Raji (cell line): ENCODE data around the gene SLC26A1.
A peak's percentile ranks its signal among the peaks of the same experiment; 100 is the strongest.

ENCODE experiments used
- POLR2A ChIP-seq: IDR thresholded peaks from 2 replicates; pipeline ENCODE4 v1.6.1; 2011; ENCODE audit warnings: low read depth, low read length, control low read depth; ENCODE audit not compliant: insufficient read depth

SLC26A1 gene

DNA sequence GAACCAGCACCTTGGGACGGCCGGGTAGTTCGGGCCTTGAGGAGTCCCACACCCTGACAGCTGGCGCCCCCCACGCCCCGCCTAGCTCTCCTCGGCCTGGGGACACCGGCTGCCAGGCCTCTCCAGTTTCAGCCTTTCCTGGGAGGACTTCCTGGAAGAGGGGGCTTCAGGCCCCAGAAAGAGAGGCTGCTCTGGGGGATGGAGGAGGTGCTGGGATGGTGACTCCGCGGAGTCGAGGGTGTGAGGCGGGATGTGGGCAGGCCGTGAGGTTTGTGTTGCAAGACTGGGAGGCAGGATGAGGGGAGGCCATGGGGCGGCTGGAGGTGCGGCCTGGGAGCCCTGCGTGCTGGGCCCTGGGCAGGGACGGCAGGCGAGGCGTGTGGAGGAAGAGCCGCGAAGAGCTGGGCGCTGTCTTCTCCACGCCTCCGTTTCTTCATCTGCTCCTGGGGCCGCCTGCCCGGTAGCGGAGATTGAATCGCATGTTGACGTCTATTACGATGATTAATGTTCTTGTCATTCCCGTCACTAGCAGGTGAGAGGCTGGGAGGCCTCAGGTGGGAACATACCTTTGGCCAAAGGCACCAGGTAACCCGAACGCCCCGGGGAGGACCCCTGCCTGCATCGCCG lies 17.3 kb upstream of the SLC26A1 start:
- no peak for TF ChIP-seq POLR2A

DNA sequence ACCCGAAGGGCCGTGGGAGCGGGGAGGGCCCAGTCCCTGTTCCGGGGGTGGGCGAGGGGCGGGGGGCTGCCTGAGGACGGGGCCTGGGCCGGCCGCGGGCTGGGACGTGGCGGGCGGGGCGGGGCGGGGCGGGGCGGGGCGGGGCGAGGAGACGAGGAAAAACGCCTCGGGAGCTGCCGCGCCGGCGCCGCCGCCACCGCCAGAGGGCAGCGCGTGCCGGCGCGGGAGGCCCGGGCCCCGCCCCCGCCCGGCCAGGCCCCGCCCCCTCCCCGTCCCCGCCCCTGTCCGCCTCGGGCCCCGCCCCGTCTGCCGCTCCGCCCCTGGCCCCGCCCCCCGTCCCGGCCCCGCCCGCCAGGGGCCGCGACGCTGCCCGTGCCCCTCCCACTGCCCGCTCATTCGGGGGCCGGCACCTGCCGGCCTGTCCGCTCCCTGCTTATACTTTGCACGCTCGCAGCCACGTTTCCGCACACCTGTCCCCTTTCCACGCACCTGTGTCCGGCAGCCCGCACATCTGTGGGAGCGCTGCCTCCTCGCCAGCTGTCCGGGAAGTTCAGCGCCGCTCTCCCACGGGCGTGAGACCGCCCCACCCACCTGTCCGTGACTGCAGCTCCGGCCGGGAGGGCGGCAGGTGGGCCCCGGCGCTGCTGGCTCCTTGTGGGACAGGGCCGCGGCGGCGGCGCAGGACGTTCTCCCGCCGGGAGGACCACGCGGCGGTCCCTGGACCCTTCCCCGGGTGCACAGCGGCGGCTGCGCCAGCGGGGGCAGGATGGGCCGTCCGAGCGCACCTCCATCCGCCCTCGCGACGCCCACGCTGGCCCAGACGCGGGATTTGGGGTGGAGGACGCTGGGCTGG lies 16.6 kb upstream of the SLC26A1 start:
- 0 out of 2 replicates have a peak, but pooled peaks have one; percentile 36 for TF ChIP-seq POLR2A

DNA sequence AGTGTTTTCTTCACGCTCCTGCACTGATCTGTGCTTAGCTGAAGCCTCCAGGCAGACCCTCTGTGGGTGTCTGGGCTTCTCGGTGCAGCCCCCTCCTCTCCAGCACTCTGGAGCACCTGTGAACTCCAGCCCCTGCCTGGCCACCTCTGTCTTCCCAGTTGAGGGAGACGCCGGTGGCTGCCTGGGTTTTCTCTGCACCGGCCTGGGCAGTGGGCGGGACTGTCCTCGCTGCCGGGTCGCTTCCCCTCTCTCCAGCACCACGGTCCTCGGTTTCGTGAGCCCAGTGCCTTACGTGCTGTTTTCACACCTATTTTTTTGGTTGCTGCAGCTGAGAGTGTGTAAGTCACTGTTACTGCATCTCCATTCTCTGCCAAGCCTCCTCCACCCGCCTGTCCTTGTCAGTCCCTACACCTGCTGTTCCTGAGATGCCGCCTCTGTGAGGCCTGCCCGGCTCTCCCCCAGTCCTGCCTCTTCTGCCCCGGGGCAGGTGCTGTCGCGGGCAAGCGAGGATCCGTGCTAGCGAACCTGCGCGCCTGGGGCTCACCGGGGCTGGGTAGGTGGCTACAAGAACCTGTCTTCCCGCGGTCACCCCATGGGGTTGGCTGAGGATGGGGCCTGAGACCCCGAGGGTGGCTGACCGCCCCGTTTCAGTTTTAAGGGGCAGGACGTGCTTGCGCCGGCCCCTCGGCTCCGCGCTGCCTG lies 15.8 kb upstream of the SLC26A1 start:
- TF ChIP-seq POLR2A = no peak

DNA sequence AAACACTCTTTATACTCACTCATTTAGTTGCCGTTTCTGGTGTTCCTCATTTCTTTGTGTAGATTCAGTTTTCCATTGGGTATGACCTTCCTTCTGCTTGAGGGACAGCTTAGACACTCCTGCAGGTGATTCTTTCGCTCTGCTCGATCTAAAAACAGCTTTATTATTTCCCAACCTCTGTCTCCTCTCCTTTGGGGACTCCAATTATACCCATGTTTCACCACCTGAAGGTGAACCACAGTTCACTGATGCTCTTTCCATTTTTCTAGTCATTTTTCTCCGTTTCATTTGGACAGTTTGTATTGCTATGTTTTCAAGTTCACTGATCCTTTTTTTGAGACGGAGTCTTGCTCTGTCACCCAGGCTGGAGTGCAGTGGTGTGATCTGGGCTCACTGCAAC lies 13.7 kb upstream of the SLC26A1 start:
- no peak for TF ChIP-seq POLR2A

DNA sequence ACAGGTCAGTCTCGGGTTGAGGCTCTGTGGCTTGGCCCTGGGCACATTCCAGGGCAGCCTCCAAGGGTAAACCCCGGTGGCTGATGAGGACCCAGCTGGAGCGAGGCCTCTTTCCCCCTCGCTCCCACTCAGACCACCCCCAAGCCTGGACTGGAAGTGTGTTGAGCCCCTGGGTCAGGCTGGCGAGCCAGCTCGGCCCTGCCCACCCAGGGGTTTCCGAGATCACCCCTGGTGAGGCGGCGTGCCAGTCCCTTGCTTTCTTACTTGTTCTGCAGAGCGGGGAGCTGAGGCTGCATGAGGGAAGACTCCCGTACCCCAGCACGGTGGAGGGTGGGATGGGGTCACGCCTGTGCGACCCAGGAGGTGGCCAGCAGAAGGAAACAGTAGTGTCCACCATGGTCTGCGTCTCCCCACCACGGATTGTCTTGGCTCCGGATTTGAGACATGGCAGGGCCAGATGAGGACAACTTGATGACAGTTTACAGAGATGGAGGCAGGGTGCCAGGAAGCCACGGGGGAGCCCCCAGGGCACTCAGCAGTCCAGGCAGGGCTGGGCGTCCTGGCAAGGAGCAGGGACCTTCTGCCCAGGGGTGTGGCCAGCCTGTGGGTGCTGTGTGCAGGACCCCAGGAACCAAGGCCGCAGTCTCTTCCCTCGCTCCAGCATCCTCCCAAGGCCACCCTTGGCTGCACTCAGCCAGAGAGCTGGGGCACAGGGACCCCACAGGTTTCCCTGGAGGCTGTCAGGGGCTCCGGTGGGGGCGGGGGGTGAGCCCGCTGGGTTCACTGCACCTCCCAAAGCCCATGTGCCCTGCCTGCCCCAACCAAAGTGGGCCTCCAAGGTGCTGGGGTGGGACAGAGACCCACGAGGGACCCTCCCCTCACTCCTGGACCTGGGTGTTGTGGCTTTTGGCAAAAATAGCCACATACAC lies 11.6 kb upstream of the SLC26A1 start:
- TF ChIP-seq POLR2A = no peak

DNA sequence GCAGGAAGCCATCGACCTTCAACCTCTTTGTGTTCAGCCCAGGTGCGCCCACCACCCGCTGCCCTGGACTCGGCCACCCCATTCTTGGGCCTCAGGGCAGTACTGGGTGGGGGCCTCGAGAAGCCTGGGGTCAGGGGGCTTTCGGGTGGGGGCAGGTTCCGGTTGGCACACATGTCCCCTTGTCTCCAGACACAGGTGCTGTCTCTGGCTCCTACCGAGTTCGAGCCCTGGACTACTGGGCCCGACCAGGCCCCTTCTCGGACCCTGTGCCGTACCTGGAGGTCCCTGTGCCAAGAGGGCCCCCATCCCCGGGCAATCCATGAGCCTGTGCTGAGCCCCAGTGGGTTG lies 10.8 kb upstream of the SLC26A1 start:
- TF ChIP-seq POLR2A = no peak

DNA sequence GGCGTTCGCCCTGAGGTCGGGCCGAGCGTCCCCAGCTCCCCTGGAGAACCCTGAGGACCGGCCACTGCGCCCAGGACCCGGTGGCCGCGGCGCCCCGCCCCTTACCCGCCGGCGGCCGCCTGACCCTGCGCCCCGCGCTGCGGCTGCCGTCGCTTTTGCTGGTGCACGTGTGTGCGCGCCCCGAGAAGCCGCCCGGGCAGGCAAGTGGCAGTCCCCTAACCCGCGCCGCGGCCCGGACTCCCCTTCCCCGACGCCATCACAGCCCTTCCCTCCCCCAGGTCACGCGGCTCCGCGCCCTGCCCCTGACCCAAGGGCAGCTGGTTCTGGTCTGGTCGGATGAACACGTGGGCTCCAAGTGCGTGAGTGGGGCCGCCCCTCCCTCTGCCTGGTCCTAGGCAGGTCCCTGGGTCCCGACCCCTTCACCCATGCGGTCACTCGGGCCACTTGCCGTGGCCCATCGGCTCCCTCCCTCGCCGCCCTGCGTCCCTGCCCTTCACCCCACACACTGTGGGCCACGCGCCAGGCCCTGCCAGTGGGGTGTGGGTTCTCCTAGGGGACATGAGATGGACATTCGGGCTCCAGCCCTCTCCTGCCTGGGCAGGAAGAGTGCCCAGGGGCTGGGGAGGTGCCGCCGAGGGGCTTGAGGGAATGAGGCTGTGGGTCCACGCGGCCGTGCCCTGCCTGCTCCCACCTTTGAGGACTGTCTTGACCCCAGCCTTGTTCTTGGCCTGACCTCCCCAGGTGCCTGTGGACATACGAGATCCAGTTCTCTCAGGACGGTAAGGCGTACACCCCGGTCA lies 10.3 kb upstream of the SLC26A1 start:
- no peak for TF ChIP-seq POLR2A

DNA sequence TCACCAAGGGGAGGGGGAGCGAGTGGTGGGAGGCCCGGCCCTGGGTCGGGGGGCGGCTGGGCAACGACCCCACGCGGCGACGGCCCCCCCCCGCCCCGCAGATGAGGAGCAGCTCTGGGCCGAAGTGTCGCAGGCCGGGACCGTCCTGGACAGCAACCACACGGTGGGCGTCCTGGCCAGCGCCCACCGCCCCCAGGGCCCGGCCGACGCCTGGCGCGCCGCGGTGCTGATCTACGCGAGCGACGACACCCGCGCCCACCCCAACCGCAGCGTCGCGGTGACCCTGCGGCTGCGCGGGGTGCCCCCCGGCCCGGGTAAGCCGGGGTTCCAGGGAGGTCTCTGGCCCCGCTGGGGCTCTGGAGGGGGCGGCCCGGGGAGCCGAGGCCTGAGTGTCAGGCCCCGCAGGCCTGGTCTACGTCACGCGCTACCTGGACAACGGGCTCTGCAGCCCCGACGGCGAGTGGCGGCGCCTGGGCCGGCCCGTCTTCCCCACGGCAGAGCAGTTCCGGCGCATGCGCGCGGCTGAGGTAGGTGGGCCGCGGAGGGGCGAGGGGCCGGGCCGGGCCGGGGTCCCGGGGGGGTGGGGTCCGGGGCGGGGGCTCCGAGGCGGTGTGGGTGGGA lies 9.5 kb upstream of the SLC26A1 start:
- TF ChIP-seq POLR2A = no peak

DNA sequence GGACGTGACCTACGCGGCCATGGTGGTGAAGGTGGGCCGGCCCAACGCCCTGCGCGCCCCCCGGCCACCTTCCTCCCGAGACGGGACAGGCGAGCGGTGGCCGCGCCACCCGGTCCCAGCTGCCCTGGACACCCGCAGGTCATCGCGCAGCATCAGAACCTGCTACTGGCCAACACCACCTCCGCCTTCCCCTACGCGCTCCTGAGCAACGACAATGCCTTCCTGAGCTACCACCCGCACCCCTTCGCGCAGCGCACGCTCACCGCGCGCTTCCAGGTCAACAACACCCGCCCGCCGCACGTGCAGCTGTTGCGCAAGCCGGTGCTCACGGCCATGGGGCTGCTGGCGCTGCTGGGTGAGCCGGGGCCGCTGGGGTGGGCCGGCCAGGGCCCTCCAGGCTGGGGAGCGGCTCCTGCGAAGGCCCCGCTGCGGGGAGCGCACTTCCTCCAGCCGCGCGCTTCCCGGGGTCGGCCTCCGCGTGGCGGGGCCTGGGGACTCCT lies 9.0 kb upstream of the SLC26A1 start:
- TF ChIP-seq POLR2A = no peak

DNA sequence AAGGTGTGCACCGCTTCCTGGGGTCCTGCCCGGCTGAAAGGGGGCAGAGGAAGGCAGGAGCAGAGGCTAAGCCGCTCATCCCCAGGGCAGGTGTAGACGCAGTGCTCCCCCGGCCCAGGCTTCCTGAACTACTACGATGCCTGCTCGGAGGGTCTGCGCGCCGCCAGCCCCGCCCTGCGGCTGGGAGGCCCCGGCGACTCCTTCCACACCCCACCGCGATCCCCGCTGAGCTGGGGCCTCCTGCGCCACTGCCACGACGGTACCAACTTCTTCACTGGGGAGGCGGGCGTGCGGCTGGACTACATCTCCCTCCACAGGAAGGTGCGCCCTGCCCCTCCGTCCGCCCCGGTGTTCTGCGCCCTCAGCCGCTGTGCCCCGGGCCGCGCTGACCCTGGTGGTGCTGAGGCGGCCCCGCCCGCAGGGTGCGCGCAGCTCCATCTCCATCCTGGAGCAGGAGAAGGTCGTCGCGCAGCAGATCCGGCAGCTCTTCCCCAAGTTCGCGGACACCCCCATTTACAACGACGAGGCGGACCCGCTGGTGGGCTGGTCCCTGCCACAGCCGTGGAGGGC lies 8.4 kb upstream of the SLC26A1 start:
- no peak for TF ChIP-seq POLR2A

DNA sequence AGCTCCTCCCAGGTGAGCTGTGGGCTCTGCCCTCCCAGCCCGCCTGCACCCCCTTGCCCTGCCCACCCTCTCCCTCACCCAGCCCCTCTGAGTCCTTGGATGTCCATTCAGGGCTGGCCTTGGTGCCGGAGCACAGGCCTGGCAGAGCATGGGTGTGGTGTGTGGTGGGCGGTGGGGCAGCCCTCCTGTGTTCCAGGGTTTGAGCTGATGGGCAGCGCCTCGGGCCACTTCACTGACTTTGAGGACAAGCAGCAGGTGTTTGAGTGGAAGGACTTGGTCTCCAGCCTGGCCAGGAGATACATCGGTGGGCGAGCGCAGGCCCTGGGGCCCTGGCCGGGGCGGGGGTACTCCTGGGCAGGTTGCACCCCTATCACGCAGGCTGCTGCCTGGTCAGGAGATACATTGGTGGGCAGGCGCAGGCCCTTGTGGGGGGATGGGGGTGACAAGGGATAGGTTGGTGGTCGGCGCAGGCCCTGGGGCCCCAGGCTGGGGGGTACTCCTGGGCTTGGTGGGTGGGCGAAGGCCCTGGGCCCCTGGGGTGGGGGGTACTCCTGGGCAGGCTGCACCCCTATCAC lies 7.6 kb upstream of the SLC26A1 start:
- no peak for TF ChIP-seq POLR2A

DNA sequence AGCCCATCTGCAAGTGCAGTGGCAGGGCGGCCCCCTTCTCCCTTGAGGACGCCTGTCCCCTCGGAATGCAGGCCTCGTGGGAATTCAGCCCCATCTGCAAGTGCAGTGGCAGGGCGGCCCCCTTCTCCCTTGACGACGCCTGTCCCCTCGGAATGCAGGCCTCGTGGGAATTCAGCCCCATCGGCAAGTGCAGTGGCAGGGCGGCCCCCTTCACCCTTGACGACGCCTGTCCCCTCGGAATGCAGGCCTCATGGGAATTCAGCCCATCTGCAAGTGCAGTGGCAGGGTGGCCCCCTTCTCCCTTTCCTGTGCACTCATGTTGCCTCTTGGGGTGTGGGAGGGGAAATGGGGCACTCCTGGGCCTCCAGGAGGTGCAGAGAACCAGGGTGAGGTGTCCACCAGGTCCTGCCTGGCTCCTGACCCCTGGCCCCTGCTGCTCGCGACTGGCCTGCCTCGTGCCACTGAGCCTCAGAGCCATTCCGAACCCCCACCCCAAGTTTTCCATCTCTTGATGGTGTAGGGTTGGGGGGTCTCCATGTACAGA lies 6.8 kb upstream of the SLC26A1 start:
- no peak for TF ChIP-seq POLR2A
